ENCODE data around the gene UNC13D.

DNA sequence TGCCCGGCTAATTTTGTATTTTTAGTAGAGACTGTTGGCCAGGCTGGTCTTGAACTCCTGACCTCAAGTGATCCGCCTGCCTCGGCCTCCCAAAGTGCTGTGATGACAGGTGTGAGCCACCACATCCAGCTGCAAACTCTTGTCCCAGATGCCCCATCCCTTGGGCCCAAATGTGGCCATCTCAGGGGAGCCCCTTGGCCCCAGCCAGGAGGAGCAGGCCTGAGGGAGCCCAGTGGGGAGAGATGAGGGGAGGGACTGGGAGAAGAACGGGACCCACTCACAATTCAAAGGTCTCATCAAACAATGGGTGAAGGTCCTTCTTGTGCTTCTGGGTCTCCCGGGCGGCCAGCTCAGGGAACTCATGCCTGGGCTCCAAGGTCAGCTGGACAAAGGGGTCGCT, 14.5 kb downstream of the UNC13D start:
- TF ChIP-seq, protein P1, sequence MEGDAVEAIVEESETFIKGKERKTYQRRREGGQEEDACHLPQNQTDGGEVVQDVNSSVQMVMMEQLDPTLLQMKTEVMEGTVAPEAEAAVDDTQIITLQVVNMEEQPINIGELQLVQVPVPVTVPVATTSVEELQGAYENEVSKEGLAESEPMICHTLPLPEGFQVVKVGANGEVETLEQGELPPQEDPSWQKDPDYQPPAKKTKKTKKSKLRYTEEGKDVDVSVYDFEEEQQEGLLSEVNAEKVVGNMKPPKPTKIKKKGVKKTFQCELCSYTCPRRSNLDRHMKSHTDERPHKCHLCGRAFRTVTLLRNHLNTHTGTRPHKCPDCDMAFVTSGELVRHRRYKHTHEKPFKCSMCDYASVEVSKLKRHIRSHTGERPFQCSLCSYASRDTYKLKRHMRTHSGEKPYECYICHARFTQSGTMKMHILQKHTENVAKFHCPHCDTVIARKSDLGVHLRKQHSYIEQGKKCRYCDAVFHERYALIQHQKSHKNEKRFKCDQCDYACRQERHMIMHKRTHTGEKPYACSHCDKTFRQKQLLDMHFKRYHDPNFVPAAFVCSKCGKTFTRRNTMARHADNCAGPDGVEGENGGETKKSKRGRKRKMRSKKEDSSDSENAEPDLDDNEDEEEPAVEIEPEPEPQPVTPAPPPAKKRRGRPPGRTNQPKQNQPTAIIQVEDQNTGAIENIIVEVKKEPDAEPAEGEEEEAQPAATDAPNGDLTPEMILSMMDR (IDR thresholded peaks at IDR 0.05): no peak
- TF ChIP-seq EP300 (IDR thresholded peaks at IDR 0.05): no peak

Measured in esophagus muscularis mucosa (tissue), 3 donors.